Type B pancreatic cell (in vitro differentiated cells): Measurements from ENCODE around the gene FIS1. TPM values are rescaled to one million over a fixed set of nuclear protein-coding genes. Genes with fewer than 3 reads are reported as not detected.
"Not testable (repeated sequence)": the region's sequence is repeated elsewhere in the genome, so short reads cannot be mapped to it uniquely, and the experiment has no call there.

Experiments used
- DNase-seq: peaks from one replicate; pipeline ENCODE4 v3.0.0; 2021; ENCODE audit warnings: mixed read lengths; ENCODE audit not compliant: unreplicated experiment; ENCODE audit errors: extremely low spot score
- H3K27ac Mint-ChIP-seq: 2 replicates; pipeline ENCODE4 v1.8.0; 2021; ENCODE audit warnings: mild to moderate bottlenecking, mixed read lengths
- H3K27me3 Mint-ChIP-seq: 2 replicates; pipeline ENCODE4 v1.8.0; 2021; ENCODE audit warnings: mixed read lengths
- H3K36me3 Mint-ChIP-seq: 2 replicates; pipeline ENCODE4 v1.8.0; 2021; ENCODE audit warnings: mixed read lengths
- H3K4me1 Mint-ChIP-seq: one replicate; pipeline ENCODE4 v1.8.0; 2021; ENCODE audit warnings: mixed read lengths; ENCODE audit not compliant: unreplicated experiment
- H3K4me3 Mint-ChIP-seq: 2 replicates; pipeline ENCODE4 v1.8.0; 2021; ENCODE audit warnings: mild to moderate bottlenecking, mixed read lengths
- H3K9me3 Mint-ChIP-seq: 2 replicates; pipeline ENCODE4 v1.8.0; 2021; ENCODE audit warnings: mixed read lengths
- CTCF ChIP-seq: fragments of 200-600 bp; sonication (generic); conservative IDR thresholded peaks from 2 replicates; pipeline ENCODE4 v1.5.0; 2021; ENCODE audit warnings: antibody characterized with exemption, mild to moderate bottlenecking
- total RNA-seq: library from RNA; stranded (reverse); gene quantifications from 2 replicates; pipeline ENCODE4 v1.2.1, GENCODE V29; 2021; ENCODE audit warnings: low replicate concordance

Gene FIS1
- total RNA-seq, 1 donor from 2014 or later = 110 TPM

DNA sequence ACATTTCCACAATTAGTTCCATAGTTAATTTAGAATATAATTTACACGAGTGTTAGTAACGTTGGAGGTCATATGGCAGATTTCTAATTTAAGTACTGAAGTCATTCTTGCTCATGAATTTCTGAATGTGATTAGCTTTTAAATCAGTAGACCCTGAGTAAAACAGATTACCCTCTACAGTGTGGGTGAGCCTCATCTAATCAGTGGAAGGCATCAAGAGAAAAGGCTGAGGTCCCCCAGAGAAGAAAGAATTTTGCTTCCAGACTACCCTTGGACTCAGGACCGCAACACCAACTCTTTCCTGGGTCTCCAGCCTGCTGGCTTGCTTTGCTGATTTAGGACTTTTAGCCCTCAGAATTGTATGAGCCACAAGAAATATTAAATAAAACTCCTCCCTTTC, 43.6 kb upstream of the FIS1 start:
- Mint-ChIP-seq H3K27me3 (peaks cover 68% of the 10 kb centered on the region), H3K27ac (no peak overlapping the region), H3K9me3 (no peaks in the 10 kb centered on the region), H3K4me1 (peaks cover 4% of the 10 kb centered on the region), H3K36me3 (no peaks in the 10 kb centered on the region), H3K4me3 (no peak overlapping the region)
- no peak for TF ChIP-seq CTCF
- no peak for DNase-seq

- no peak for TF ChIP-seq CTCF
- Mint-ChIP-seq H3K27ac (no peak overlapping the region), H3K4me1 (peaks cover 4% of the 10 kb centered on the region), H3K4me3 (no peak overlapping the region), H3K9me3 (no peaks in the 10 kb centered on the region), H3K36me3 (no peaks in the 10 kb centered on the region), H3K27me3 (peaks cover 64% of the 10 kb centered on the region)
- no peak for DNase-seq
Measured at GRCh38 chr7:101287032-101287431, 42.2 kb upstream of the FIS1 start.

DNA sequence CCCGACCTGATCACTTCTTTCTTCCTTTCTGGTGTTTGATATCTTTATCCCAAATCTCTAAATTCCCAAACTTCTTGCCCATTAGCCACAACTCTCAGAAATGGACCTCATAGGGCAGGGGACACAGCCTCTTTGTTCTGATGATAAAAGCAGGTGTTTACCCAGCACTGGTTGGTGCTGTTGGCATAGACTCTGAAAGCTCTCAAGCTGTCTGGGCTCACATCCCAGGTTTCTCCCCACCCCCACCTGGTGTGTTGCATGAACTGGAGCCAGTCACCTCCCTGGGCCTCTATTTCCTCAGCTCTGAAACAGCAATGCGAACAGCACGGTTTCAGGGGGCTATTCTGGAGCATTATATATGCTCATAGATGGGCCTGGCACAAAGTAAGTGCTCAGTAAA, 41.0 kb upstream of the FIS1 start:
- H3K4me1 Mint-ChIP-seq, H3K9me3 Mint-ChIP-seq, H3K27ac Mint-ChIP-seq, H3K4me3 Mint-ChIP-seq, H3K36me3 Mint-ChIP-seq, DNase-seq: not testable (repeated sequence)
- H3K27me3 Mint-ChIP-seq = peaks cover 56% of the 10 kb centered on the region

DNA sequence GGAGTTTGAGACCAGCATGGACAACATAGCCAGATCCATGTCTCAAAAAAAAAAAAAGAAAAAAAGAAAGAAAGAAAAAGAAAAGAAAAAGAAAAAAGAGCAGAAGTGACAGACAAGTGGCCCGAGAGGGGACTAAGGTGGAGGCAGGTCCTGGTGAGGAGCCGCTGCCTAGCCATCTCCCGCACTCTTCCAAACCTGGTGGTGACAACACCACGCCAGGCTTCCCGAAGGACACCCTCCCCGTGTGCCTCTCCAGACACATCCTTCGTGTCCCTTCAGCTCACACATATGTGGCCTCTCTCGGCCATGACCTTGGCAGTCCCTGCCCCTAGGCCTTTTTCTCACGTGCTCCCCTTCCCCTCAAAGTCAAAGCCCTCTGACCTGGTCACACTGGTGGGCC, 40.3 kb upstream of the FIS1 start:
- TF ChIP-seq CTCF = no peak
- Mint-ChIP-seq H3K27me3 (peaks cover 53% of the 10 kb centered on the region), H3K9me3 (no peaks in the 10 kb centered on the region), H3K4me3 (no peak overlapping the region), H3K27ac (no peak overlapping the region), H3K4me1 (no peaks in the 10 kb centered on the region), H3K36me3 (no peaks in the 10 kb centered on the region)
- DNase-seq = no peak

DNA sequence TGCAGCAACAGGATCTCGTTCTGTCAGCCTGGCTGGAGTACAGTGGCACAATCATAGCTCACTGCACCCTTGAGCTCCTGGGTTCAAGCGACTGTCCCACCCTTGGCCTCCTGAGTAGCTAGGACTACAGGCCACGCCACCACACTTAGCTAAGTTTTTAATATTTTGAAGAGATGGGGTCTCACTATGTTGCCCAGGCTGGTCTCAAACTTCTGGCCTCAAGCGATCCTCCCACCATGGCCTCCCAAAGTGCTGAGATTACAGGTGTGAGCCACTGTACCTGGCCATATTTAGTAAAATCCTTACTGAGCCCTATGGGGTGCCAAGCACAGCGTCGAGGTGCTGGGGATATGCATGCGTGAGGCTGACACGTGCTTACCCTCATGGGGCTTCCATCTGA, 36.0 kb upstream of the FIS1 start:
- not testable (repeated sequence) for H3K4me1 Mint-ChIP-seq, H3K9me3 Mint-ChIP-seq, H3K4me3 Mint-ChIP-seq, H3K36me3 Mint-ChIP-seq, H3K27ac Mint-ChIP-seq, DNase-seq
- peaks cover 20% of the 10 kb centered on the region for H3K27me3 Mint-ChIP-seq

GRCh38 chr7:101278461-101279292, 33.8 kb upstream of the FIS1 start:
- Mint-ChIP-seq H3K27me3 (peaks cover 19% of the 10 kb centered on the region), H3K27ac (no peak overlapping the region), H3K4me3 (no peak overlapping the region), H3K9me3 (no peaks in the 10 kb centered on the region), H3K4me1 (no peaks in the 10 kb centered on the region), H3K36me3 (no peaks in the 10 kb centered on the region)
- no peak for DNase-seq
- no peak for TF ChIP-seq CTCF
